A549 treated with RU486 at 1 μM for 4 hours (cell line): ENCODE data around the gene EXOSC3. TPM values are rescaled to one million over a fixed set of nuclear protein-coding genes. Genes with fewer than 3 reads are reported as not detected.

Experiments
- total RNA-seq: library from RNA; stranded (reverse); fragments of 200-300 nt; extraction: Qiagen RNA extraction; gene quantifications from 5 replicates; pipeline ENCODE4 v1.2.3, GENCODE V29; 2022; ENCODE audit warnings: low read depth

The EXOSC3 gene
- 73.4 to 93.7 TPM (median 85.5 TPM) in 5 replicates for total RNA-seq

GRCh38 chr9:37784616-37785483 lies at the start of gene EXOSC3:
TSS of gene EXOSC3 (minus strand) at chr9:37785064. CDS start at chr9:37785044, 20 bp downstream.

GRCh38 chr9:37800631-37801286 lies 15.9 kb upstream of the EXOSC3 start, which contains the start of gene DCAF10:
TSS of gene DCAF10 (plus strand) at chr9:37800797. CDS start at chr9:37800867, 70 bp downstream.

GRCh38 chr9:37753489-37754190 lies 31.2 kb downstream of the EXOSC3 start, which contains the start of gene TRMT10B:
TSS of gene TRMT10B (plus strand) at chr9:37753805. CDS start at chr9:37761932, 8,127 bp downstream.

Other genes starting within 250 kb of the EXOSC3 start
- gene FBXO10, start 208.7 kb downstream of the EXOSC3 start, total RNA-seq, result 6.5 to 8.4 TPM (median 7.1 TPM) in 5 replicates
- 282 to 354 TPM (median 324 TPM) in 5 replicates for gene TOMM5, start 192.5 kb downstream of the EXOSC3 start, total RNA-seq
- gene FRMPD1, start 134.1 kb downstream of the EXOSC3 start, total RNA-seq, result 0.03 to 0.05 TPM in 2 of 5 replicates, not detected in the others
- 4.8 to 6.3 TPM (median 5.6 TPM) in 5 replicates for gene TRMT10B, start 31.3 kb downstream of the EXOSC3 start, total RNA-seq
- 10.8 to 14.2 TPM (median 11.7 TPM) in 5 replicates for gene DCAF10, start 15.7 kb upstream of the EXOSC3 start, total RNA-seq
- 16.4 to 20.3 TPM (median 18.8 TPM) in 5 replicates for gene SLC25A51, start 119.1 kb upstream of the EXOSC3 start, total RNA-seq